ENCODE data around the gene TRIP11.

TRIP11 gene

GRCh38 chr14:91961297-91962220 lies 78.3 kb downstream of the TRIP11 start:
- no peak for DNase-seq (ENCODE audit: insufficient read length, low spot score)
- no peak for FAIRE-seq

GRCh38 chr14:91957876-91958313 lies 82.0 kb downstream of the TRIP11 start:
- FAIRE-seq (no peak), DNase-seq (ENCODE audit: insufficient read length, low spot score) (no peak)

DNA sequence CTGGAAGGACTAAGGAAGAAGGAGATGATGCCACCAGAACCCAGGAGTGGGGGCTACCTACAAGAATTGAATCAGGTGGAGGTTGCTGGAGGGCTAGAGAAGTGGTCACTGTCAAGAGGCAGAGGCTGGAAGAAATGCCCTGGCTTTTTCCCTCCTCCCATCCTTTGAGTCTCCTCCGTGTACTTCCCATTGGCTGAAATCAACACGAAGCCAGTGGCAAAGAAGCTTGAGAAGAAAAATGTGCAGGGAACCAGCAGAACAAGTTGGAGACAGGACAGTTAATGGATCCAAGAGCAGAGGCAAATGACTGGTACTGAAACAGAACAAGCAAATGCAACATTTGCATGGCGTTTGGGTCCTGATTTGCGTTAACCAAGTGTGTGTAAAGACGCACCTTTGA lies 83.2 kb downstream of the TRIP11 start:
- no peak for FAIRE-seq
- DNase-seq (ENCODE audit: insufficient read length, low spot score) = no peak

GRCh38 chr14:91955168-91955567 lies 84.7 kb downstream of the TRIP11 start:
- FAIRE-seq = no peak
- DNase-seq (ENCODE audit: insufficient read length, low spot score) = no peak

DNA sequence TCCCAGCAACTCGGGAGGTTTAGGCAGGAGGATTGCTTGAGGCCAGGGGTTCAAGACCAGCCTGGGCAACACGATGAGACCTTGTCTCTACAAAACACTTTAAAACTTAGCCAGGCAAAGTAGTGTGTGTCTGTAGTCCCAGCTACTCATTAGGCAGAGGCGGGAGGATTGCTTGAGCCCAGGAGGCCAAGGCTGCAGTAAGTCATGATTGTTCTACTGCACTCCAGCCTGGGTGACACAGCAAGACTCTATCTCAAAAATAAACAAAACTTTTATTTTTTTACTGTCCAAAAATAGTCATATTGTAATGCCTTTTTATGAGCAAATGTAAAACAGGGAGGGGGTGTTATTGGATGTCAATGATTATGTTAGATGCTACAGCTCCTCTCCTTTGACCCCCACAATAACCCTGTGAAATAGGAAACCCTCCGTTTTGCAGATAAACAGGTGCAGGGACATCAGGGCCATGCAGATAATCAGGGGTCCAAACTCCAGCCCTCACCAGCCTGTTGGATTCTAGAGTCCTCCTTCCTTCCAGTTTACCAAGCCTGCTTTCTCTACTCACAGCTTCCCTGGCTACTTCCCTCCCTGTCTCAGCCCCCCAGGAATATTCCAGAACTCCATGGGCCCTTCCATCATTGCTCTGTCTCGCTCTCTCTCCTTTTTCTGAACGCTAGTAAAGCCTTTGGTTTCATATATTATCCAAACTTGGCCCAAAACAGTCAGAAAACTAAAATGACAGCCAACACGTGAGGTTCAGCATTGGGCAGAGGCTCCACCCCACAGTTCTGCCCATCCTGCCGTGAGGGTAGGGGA lies 86.5 kb downstream of the TRIP11 start:
- FAIRE-seq (no peak), DNase-seq (ENCODE audit: insufficient read length, low spot score) (no peak)

- DNase-seq (ENCODE audit: insufficient read length, low spot score) = no peak
Observed at GRCh38 chr14:91947475-91948184, 92.2 kb downstream of the TRIP11 start, which contains the start of gene FBLN5. Gene FBLN5, minus strand, starts transcription at chr14:91947694. Its CDS starts 465 bp downstream, at chr14:91947229.

DNA sequence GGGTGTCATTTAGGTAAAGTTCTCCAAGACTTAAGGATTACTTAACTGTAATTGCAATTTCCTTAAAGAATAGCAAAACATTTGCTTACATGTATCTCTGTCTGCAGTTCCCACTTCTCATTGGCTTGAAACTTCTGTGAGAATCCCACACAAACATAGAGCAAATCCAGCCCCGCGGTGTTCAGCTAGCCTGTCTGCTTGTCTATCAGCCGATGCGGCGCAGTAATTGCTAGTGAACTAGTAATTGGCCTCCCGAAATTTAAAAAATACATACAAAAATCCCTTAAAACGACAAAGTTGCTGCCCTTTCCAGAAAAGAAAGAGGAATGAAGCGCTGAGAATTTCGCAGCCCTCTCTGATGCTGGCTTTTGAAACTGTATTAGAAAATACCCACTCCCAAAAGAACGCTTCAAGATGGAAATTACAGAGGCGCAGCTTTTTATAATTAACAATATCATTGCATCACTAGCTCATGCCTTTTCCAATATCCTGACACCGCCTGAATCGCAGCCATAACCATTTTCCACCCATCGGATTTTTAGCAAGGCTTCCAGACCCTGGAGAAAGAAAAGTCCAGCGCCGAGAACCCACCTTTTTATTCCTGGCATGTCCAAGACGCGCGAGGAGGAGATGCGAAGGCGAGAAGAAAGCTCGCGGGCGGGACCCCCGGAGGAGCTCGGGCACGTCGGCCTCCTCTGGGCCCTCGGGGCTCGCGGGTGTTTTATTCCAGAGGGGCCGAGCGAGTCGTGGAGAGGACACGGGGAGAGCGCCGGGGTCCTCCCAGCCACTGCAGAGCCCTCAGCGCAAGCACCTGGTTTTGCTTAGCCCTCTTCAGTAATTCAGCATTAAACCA lies 93.0 kb downstream of the TRIP11 start:
- no peak for FAIRE-seq
- DNase-seq (ENCODE audit: insufficient read length, low spot score) = no peak

More at GRCh38 chr14:91947475-91948184, 92.2 kb downstream of the TRIP11 start, which contains the start of gene FBLN5:
- no peak for FAIRE-seq

DNA sequence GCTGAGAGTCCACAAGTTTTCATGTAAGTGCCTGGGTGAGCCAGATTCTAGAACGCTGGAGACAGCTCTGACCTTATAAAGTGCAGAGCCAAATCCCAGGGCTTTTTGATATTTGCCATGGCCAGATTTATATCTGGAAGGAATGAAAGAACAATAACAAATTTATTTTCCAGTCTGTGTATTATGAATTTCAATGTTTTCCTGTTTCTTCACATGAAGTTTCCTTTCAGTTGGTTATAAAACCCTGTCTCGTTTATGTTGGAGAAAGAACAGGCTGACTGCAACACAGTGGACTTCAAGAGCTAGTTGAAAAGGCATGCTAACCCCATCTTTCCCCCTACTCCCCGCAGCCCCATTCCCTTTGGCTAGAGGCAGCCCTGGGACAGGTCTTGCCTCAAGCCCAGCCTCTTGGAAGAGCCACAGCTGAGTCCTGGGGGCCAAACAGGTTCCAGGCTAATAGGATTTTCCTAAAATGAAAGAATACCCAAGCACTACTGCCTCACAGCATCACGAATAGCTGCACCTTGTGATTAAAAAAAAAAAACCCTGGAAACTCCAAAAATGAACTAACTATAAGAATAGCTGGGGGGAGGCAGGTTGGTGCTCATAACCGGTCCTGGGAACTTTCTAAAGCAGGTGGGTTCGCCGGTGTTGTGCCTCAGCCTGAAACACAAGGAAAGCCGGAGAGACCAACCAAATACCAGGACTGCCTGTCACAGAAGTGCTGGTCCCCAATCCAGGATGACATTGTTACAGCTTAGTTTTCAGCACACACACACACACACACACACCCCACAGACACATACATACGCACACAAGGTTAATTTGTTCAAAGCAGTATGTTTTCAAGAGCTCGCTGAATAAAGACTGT lies 93.9 kb downstream of the TRIP11 start:
- FAIRE-seq (no peak), DNase-seq (ENCODE audit: insufficient read length, low spot score) (no peak)

DNA sequence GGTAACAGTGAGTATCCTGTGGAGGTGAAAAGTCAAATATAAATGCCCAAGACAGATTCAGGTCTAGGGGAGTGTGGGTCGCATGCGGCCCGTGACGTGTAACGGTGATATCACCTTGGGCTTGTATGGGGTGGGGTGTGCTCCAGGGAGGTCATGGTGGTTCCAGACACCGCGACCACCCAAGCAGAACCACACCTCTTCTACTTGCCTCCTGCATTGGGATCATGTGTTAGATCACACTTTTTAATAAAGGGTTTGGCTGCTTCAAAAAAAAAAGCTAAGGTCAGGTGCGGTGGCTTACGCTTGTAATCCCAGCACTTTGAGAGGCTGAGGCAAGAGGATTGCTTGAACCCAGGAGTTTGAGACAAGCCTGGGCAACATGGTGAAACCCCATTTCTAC lies 96.9 kb downstream of the TRIP11 start:
- no peak for FAIRE-seq
- no peak for DNase-seq (ENCODE audit: insufficient read length, low spot score)

DNA sequence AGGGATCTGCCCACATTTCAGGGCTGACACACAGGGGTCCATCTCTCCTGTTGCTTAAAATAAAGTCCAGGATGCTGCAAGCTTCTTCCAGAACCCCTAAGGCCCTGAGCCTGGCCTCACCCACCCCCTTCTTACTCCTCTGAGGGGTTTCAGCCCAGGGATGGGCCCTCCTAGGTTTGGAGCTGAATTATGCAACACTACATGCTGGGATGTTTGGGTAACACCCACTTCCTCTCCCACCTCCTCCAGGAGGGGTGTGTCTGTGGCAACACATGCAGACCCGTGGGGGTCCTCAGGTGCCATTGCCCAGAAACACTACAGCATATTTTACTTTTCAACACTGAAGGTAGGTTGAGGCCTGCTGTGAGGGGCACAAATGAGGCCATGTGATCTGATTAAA lies 97.7 kb downstream of the TRIP11 start:
- no peak for FAIRE-seq
- no peak for DNase-seq (ENCODE audit: insufficient read length, low spot score)

GRCh38 chr14:91940209-91940608 lies 99.7 kb downstream of the TRIP11 start:
- no peak for DNase-seq (ENCODE audit: insufficient read length, low spot score)
- no peak for FAIRE-seq

- DNase-seq (ENCODE audit: insufficient read length, low spot score) (no peak), FAIRE-seq (no peak)
Observed at GRCh38 chr14:91935586-91935985, 104.3 kb downstream of the TRIP11 start.

DNA sequence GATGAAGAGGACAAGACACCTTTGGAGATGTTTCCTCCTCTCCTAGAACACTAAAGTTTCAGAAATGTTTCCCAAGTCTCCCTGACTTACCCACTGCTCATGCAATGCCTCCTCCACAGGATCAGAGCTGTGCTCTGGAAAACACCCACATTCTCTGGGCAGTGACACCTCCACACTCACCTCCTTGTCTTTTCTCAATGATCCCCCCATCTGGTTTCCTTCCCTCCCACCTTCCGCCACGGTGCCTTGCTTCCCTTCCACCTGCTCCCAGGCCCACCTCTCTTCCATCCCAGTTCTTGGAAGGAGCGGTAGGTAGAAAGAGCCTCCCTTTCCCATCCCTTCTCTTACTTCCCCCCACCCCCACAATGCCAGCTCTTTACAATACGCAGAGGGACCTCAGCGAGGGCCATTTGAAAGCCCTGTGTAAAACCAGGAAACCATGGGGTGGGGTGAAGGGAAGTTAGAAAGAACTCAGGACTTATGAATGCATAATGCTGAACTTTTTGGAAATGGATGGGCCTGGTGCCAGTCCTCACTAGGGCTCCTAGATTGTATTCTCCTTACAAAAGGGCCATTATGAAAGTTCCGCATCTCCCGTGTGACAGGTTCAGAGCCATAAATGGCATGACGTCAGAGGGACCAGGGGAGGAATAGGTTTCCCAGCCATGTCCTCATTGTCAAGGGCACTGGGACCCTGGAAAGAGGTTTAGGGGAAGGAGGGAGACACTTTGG lies 105.1 kb downstream of the TRIP11 start:
- no peak for DNase-seq (ENCODE audit: insufficient read length, low spot score)
- FAIRE-seq = no peak

DNA sequence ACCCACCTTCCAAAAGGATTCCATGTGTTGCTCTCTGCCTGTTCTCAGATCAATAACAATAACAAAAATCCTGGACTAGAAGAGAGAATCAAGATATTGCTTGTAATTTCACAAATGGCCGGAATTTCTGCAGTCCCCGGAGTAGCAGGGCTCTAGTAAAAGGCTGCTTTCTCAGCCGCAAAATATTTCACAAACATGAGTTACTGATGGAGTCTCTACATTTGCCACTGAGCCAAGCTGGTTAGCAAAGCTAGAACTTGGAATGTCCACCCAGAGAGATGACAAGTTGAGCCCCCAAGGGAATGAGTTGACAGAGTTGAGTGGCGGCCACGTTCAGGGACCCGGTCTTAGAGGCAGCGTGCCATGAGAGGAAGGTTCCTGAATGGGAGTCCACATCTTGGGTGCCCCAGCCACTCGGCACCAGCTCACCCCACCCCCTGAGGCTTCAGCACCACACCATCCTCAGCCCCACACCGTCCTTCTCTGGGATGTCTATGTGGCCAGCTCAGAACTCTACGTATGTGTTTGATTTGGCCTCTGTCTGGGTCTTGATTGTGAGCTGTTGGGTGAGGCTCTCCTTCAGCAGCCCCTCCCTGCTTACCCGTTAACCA lies 108.3 kb downstream of the TRIP11 start:
- DNase-seq (ENCODE audit: insufficient read length, low spot score) (no peak), FAIRE-seq (no peak)

GRCh38 chr14:91929700-91930099 lies 110.2 kb downstream of the TRIP11 start:
- FAIRE-seq (no peak), DNase-seq (ENCODE audit: insufficient read length, low spot score) (no peak)

DNA sequence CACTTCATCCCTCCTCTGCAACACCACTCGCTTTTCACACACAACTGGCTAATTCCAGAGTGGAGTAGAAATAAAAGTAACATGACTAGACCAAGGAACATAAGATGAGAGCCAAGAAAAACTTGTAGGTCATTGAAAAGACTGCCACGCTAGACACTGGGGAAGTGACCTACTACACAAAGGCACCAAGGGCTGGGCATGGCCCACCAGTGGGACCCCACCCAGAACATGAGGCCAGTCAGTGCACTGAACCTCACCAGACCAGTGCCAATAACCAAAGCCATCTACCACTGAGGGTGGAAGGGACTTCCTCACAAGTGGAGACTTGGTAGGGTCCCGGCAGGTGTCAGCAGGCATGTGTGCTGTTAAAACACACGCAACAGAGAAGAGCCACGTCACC lies 112.1 kb downstream of the TRIP11 start:
- FAIRE-seq (no peak), DNase-seq (ENCODE audit: insufficient read length, low spot score) (no peak)

DNA sequence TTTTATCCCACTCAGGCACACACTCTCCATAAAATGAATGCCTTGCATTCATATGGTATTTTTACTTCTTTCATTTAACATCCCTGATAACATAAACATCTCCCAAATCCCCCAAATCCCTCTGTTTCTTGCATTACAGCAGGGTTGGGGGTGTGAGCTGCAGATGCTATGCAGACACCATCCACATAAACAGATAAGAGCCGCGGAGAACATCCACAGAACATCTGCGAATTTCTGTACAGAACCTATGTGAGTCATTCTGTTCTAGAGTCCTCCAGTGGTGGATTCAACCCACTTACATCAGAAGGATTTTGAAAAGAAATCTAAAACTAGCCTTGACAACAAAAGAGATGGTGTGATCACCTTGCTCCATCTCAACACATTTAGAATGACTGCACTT lies 112.7 kb downstream of the TRIP11 start:
- DNase-seq (ENCODE audit: insufficient read length, low spot score) = no peak
- no peak for FAIRE-seq
